ENCODE measurements around the gene TAF13. TPM values are rescaled to one million over a fixed set of nuclear protein-coding genes. Genes with fewer than 3 reads are reported as not detected.

TAF13 gene
- total RNA-seq, 4 donors from 2014 or later = 4.0 to 33.0 (median 32.0) TPM

- peaks cover 0 to 9% (median 6%) of the 10 kb centered on the region in 4 donors for H3K4me1 ChIP-seq
- H3K27ac ChIP-seq = no peak overlapping the region
- H3K27me3 ChIP-seq = no peaks in the 10 kb centered on the region
- H3K36me3 ChIP-seq = no peaks in the 10 kb centered on the region
- TF ChIP-seq CTCF (IDR thresholded peaks at IDR 0.05) (no peak), EP300 (IDR thresholded peaks at IDR 0.05; ENCODE audit: low read depth) (no peak), POLR2AphosphoS5 (IDR thresholded peaks at IDR 0.05) (no peak), POLR2A (IDR thresholded peaks at IDR 0.05) (no peak)
- in situ Hi-C loops (cut with MboI; ENCODE audit: low pct_ligation_motif_present in 1 of 4, low pct_unique_long_range_greater_than_20kb in 1 of 4, low sequenced_read_pairs in 3 of 4) (no loop called here), intact Hi-C loops (cut with DNase I; ENCODE audit: low total_unique reads) (loop anchor here (10.0 kb wide), 1 partner anchor 63 kb away; the partner anchor contains the start of gene WDR47)
- WGBS, 2 donors (ENCODE audit: low coverage in 1 of 2) = 85 to 89% methylated on average over 3 to 7 of the region's 7 CpGs
- no peaks in the 10 kb centered on the region for H3K9me3 ChIP-seq
- H3K4me3 ChIP-seq = no peak overlapping the region
- no peak for DNase-seq
These were observed 32.0 kb upstream of the TAF13 start for GRCh38 chr1:109107785-109108184.

- no peak for TF ChIP-seq EP300 (IDR thresholded peaks at IDR 0.05; ENCODE audit: low read depth)
- TF ChIP-seq POLR2AphosphoS5 (IDR thresholded peaks at IDR 0.05) = no peak
- no peak for TF ChIP-seq POLR2A (IDR thresholded peaks at IDR 0.05)
- TF ChIP-seq CTCF (IDR thresholded peaks at IDR 0.05) = no peak
- in situ Hi-C loops (cut with MboI; ENCODE audit: low pct_ligation_motif_present in 1 of 4, low pct_unique_long_range_greater_than_20kb in 1 of 4, low sequenced_read_pairs in 3 of 4) (no loop called here), intact Hi-C loops (cut with DNase I; ENCODE audit: low total_unique reads) (loop anchor here (10.0 kb wide), 1 partner anchor 61 kb away; the partner anchor contains the start of gene WDR47)
- WGBS, 2 donors (ENCODE audit: low coverage in 1 of 2) = 78 to 83% methylated on average over 4 of the region's 4 CpGs
- no peaks in the 10 kb centered on the region for H3K9me3 ChIP-seq
- H3K4me1 ChIP-seq = peaks cover 3 to 8% (median 5%) of the 10 kb centered on the region in 4 donors
- no peaks in the 10 kb centered on the region for H3K27me3 ChIP-seq
- no peak for DNase-seq
- H3K4me3 ChIP-seq = no peak overlapping the region
- no peaks in the 10 kb centered on the region for H3K36me3 ChIP-seq
- no peak overlapping the region for H3K27ac ChIP-seq
These were observed 30.1 kb upstream of the TAF13 start for GRCh38 chr1:109105881-109106280.

- Histone ChIP-seq H3K27ac (no peak overlapping the region), H3K27me3 (no peaks in the 10 kb centered on the region), H3K9me3 (no peaks in the 10 kb centered on the region), H3K36me3 (no peaks in the 10 kb centered on the region), H3K4me1 (peaks cover 5 to 12% (median 7%) of the 10 kb centered on the region in 4 donors), H3K4me3 (no peak overlapping the region)
- TF ChIP-seq CTCF (IDR thresholded peaks at IDR 0.05) (no peak), POLR2AphosphoS5 (IDR thresholded peaks at IDR 0.05) (no peak), EP300 (IDR thresholded peaks at IDR 0.05; ENCODE audit: low read depth) (no peak), POLR2A (IDR thresholded peaks at IDR 0.05) (no peak)
- no peak for DNase-seq
- intact Hi-C loops (cut with DNase I; ENCODE audit: low total_unique reads) = loop anchor here (10.0 kb wide), 1 partner anchor 60 kb away; the partner anchor contains the start of gene WDR47
- in situ Hi-C loops (cut with MboI; ENCODE audit: low pct_ligation_motif_present in 1 of 4, low pct_unique_long_range_greater_than_20kb in 1 of 4, low sequenced_read_pairs in 3 of 4) = no loop called here
- WGBS, 2 donors (ENCODE audit: low coverage in 1 of 2) = 68 to 87% methylated on average over 4 to 20 of the region's 20 CpGs
These were observed 28.8 kb upstream of the TAF13 start for GRCh38 chr1:109104364-109105151.

GRCh38 chr1:109099938-109100773, 24.4 kb upstream of the TAF13 start:
- intact Hi-C loops (cut with DNase I; ENCODE audit: low total_unique reads) = loop anchor here (10.0 kb wide), 1 partner anchor 55 kb away; the partner anchor contains the start of gene WDR47
- peak overlapping the region; percentile 80 to 97 (median 84) for H3K4me3 ChIP-seq
- no peaks in the 10 kb centered on the region for H3K9me3 ChIP-seq
- DNase-seq = peak; percentile 97
- TF ChIP-seq POLR2A (IDR thresholded peaks at IDR 0.05) (peak; percentile 99), CTCF (IDR thresholded peaks at IDR 0.05) (peak; percentile 72 to 90 (median 90)), POLR2AphosphoS5 (IDR thresholded peaks at IDR 0.05) (peak; percentile 98 to 99 (median 99)), EP300 (IDR thresholded peaks at IDR 0.05; ENCODE audit: low read depth) (no peak)
- no peaks in the 10 kb centered on the region for H3K36me3 ChIP-seq
- H3K27me3 ChIP-seq = no peaks in the 10 kb centered on the region
- peak overlapping the region; percentile 95 to 99 (median 97) for H3K27ac ChIP-seq
- in situ Hi-C loops (cut with MboI; ENCODE audit: low pct_ligation_motif_present in 1 of 4, low pct_unique_long_range_greater_than_20kb in 1 of 4, low sequenced_read_pairs in 3 of 4) = no loop called here
- WGBS, 2 donors (ENCODE audit: low coverage in 1 of 2) = 1% methylated on average over 69 of the region's 77 CpGs; no CpG with 5 or more reads in 1 of the 2 donors
- H3K4me1 ChIP-seq = peaks cover 5 to 32% (median 11%) of the 10 kb centered on the region in 4 donors

Data from transverse colon (tissue), 4 donors.